Stimulated activated CD4-positive, alpha-beta T cell treated with anti-CD3 and anti-CD28 coated beads, TNF-alpha, amount 100 ng/mL, for 24 hours (primary cell): ENCODE results near the gene ARHGEF1.

ENCODE experiments used
- DNase-seq, 3 experiments: peaks; one replicate each; pipeline ENCODE4 v3.0.0-alpha.2; 2020; ENCODE audit warnings: low read depth in 3 of 3

The ARHGEF1 gene

GRCh38 chr19:41882568-41883462 lies at the start of gene ARHGEF1:
Gene ARHGEF1, plus strand, starts transcription at chr19:41883184. Its CDS starts 4,899 bp downstream, at chr19:41888083.
- peak in 2 of 3 experiments; percentile 53 to 60 for DNase-seq

- no peak for DNase-seq
These were observed 44.8 kb upstream of the ARHGEF1 start for GRCh38 chr19:41837981-41838708.

DNA sequence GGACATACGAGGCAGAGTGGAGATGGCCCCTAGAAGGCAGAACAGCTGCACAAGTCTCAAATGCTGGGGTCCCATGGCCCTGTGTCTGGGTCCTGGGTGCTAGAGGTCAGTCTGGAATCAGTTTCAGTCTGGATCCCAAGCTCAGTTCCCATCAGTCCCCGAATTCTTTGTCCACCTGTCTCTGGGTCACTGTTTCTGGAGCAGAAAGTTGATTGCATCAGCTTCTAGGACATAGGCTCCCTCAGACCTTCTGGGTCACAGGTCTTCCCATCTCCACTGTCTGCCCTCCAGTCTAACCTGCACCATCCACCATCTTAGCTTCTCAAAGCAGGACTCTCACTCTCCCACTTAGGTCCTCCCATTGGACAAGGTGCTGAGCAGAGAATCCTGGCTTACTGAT lies 43.8 kb upstream of the ARHGEF1 start:
- DNase-seq: no peak

DNA sequence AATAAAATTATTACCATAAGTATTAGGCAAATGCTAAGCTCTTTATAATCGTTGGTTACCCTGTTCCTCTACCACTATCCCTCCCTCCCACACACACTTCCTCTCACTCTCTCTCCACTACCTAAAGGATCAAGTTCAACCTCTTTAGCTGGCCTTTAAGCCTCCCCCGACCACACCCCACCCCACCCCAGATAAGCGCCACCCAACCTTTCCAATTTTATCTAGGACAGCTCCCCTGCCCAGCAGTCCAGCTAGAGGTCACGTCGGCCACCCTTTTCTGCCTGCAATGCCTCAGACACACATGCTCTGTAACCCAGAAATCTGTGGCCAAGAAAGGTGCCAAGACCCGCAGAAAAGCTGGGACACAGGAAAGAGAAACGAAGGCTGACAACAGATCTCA lies 39.6 kb upstream of the ARHGEF1 start:
- no peak for DNase-seq

DNA sequence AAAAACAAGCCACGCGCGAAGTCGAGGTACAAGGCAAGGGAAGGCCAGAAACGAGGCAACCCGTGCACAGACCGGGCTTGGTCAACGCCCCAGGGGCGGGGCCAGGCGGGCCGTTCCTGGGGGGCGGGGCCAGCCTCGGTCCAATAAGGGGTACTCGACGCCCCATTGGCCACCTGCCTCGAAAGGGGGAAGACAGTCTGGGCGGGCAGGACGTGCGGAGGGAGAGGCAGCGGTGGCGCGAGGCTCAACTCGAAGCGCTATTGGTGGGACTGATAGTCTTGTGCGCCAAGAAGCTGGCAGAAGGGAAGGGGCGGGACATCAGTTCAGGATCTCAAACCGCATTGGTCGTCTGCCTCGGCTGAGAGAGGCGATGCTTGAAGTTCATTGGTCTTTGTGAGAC lies 38.4 kb upstream of the ARHGEF1 start, which contains the start of gene LYPD4:
LYPD4 (minus strand) TSS at position 83 of the 400 bp plus-strand sequence. CDS start 5,398 bp downstream, outside the sequence.
- DNase-seq: no peak

GRCh38 chr19:41845001-41845050 lies 38.2 kb upstream of the ARHGEF1 start, which contains the start of gene DMRTC2:
Gene DMRTC2, plus strand, starts transcription at chr19:41845042. Its CDS starts 2,387 bp downstream, at chr19:41847429.
- no peak for DNase-seq

DNA sequence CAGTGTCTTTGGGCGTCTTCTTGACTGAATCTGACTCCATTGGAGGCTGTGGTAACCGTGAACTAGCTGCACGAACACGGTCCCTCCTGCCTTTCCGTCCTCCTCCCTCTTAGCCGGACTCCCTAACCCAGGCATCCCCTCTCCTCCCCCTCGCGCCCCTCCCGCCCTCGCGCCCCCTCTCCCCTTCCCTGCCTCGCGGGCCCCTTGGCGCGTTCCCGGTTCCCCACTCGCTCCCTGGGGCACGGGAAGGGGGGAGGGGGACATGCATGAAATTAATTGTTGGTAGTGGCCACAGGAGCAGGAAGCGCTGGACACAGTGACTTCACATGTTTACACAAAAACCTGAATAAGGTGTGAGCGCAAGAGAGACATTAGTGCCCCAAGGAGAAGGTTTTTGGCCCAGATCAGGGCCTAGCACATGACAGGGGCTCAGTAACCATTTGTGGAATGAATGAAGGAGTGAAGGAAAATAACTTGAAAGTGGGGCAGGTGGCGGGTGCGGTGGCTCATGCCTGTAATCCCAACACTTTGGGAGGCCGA lies 37.9 kb upstream of the ARHGEF1 start:
- DNase-seq: no peak

GRCh38 chr19:41847351-41848105 lies 35.5 kb upstream of the ARHGEF1 start:
- no peak for DNase-seq

- no peak for DNase-seq
These were observed 34.3 kb upstream of the ARHGEF1 start for GRCh38 chr19:41848666-41849065.

GRCh38 chr19:41849067-41849466 lies 33.9 kb upstream of the ARHGEF1 start:
- no peak for DNase-seq

- DNase-seq: no peak
These were observed 32.6 kb upstream of the ARHGEF1 start for GRCh38 chr19:41850381-41850780.

GRCh38 chr19:41851456-41851855 lies 31.5 kb upstream of the ARHGEF1 start:
- no peak for DNase-seq

DNA sequence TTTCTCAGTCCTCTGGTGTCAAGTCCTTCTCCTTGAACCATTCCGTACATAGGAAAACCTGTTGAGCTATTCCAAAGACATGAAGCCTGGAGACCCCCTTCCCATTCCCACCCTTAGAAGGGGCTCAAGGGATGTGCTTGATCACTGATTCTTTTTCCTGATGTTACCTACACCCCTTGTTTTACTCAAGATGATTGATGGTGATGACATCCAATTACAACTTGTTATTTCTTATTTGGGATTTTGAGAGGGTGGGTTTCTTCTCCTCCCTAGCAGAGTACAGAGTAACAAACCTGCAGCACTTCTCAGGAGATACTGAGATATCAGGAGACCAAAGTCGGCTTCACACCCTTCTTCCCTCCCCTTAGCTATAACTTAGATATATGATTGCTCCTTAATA lies 29.6 kb upstream of the ARHGEF1 start:
- no peak for DNase-seq

DNA sequence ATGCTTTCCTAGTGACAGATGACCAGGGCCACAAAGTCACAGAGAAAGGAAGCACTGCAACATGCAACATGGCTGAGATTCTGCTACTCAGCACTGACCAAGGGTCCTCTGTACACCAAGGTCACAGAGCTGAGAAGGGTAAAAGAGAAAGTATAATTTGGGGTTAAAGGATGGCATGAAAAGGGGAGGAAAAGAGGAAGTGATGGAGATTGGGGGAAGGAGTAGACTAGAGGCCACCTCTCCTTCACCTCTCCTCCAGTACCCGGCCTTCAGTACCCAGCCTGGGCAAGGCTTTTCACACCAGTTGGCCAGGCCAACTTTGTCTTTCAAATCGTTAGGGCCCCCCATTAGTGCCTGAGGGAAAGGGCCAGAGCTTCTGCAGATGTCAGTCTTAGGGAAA lies 29.2 kb upstream of the ARHGEF1 start:
- DNase-seq: no peak

DNA sequence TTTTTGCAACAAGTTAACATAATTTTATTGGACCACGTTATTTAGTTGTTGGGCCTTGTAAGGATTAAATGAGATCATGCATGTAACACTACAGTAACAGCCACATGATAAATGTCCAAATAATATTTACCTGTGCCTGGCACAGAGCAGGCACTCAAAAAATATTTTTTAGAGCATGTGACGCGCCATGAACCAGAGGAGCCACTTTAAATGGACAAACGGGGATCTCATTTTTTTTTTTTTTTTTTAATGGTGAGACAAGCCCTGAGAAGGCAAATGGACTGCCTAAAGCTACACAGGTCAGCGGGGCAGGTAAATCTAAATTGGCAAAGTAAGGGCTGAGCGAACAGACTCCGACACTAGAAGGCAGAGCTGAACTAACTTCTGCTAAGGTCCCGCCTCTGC lies 23.8 kb upstream of the ARHGEF1 start:
- no peak for DNase-seq

DNA sequence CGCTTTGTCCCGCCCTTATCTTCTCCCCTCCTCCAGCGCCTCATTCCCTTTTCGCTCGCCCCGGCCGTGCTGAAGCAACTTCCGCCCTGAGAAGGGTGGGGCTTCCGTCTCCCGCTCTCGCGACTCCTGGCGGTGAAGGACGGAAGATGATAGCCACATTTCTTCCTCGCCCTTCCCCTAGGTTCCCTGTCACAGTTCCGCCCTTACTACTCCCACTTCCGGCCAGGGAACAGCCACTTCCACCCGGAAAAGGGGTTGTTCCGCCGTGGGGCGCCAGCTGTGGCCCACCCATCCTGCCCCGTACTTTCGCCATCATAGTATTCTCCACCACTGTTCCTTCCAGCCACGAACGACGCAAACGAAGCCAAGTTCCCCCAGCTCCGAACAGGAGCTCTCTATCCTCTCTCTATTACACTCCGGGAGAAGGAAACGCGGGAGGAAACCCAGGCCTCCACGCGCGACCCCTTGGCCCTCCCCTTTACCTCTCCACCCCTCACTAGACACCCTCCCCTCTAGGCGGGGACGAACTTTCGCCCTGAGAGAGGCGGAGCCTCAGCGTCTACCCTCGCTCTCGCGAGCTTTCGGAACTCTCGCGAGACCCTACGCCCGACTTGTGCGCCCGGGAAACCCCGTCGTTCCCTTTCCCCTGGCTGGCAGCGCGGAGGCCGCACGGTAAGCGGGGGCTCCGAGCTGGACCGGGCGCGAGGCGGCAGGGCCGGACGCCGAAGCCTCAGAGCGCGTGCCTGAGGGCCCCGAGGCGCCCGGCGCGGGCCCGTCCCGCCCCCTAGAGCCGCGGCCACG lies 23.2 kb upstream of the ARHGEF1 start, which contains the start of gene RPS19:
RPS19 (plus strand) TSS at position 638 of the 801 bp plus-strand sequence. CDS start 520 bp downstream, outside the sequence.
- peak; percentile 98 for DNase-seq

DNA sequence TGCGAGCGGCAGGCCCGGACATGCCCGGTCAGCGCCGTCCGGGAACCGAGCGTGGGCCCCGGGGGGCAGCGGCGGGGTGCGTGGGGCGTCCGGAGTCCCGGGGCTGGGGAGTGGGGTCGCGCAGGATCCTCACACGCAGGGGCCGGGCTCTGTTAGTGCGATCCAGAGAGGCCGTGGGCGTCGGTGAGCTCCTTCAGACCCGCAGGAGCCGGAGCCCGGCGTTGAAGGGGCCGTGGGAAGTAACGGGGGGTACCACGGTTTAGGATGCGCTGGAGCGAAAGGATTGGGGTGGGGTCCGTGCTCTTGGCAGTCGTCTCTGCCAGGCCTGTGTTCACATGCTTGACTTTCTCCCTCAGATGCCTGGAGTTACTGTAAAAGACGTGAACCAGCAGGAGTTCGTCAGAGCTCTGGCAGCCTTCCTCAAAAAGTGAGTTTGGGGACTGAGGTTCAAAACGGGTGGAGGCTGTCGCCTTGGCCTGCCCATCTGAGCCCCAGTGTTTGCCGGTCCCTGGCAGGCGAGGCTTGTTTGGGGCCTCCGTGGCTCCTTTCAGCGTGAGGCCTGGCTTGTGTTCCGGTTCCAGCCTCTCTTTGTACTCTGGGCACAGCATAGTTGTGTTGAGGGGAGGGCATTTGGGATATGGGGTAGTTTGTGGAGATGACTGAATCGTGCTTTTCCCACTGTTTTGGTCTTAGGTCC lies 22.4 kb upstream of the ARHGEF1 start:
- DNase-seq: peak in 1 of 3 experiments; percentile 36

DNA sequence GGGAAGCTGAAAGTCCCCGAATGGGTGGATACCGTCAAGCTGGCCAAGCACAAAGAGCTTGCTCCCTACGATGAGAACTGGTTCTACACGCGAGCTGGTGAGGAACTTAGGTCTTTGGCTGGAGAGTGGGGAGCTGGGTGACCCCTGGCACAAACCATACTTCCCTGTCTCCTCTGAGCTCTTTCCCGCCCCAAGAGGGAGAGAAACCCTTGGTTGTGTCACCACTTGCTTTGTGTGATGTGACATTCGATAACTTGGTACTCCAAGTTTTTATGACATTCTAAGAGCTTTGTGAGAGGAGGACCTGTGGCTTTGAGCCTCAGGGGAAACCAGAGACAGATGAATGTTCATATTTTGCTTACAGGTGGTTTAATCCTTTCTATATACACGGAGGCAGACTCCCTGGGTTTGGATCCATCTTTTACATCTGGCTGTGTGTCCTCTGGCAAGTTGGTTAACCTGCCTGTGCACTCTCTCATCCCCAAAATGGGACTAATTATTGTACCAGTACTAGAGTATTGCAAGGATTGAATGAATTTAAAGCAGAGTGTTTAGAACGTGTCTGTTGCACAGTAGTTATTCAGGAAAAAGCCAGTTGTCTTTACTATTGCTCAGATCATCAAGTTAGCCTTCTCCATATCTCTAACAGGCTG lies 21.7 kb upstream of the ARHGEF1 start:
- no peak for DNase-seq

- no peak for DNase-seq
These were observed 21.1 kb upstream of the ARHGEF1 start for GRCh38 chr19:41861846-41862245.

DNA sequence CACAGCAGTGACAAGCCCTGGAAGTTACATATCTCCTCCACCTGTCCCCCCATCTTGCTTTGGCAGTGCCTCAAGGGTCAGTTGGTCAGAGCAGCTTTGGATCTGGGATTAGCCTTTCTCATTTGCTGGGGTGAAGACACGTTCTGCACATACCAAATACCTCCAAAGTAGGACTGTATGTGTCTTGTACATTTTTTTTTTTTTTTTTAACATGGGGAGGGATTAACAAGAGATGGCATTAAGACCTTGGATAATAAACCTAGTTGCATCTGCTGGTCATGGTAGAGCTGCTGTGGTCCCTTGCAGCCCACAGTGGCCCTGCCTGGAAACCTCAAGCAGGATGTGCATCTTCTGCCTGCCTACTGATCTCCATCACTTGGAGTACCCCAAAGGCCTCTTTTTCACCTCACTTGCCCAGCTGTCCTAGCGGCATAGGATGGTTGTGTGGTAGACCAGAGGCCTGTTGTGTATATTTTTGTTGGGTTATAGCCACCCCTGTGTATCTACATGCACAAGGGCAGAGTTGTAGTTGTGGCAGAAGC lies 20.5 kb upstream of the ARHGEF1 start:
- DNase-seq: no peak
